Tibial nerve (tissue), 4 donors: Measurements from ENCODE around the gene TMA16.

ENCODE experiments used
- CTCF ChIP-seq, 5 experiments: fragments of 200-600 bp in 3 of 5; fragments of 450-650 bp in 2 of 5; sonication (generic) in 3 of 5; IDR thresholded peaks; one replicate each; pipeline ENCODE4 v1.5.1; 2016 to 2019; ENCODE audit warnings: antibody characterized with exemption in 5 of 5, mild to moderate bottlenecking in 3 of 5, moderate library complexity in 2 of 5
- EP300 ChIP-seq, 2 donors: sonication (generic); formaldehyde crosslinking; IDR thresholded peaks; one replicate each; pipeline ENCODE4 v1.6.1; 2017; ENCODE audit warnings: antibody characterized with exemption in 2 of 2, mild to moderate bottlenecking in 1 of 2
- POLR2A ChIP-seq, 2 donors: fragments of 450-650 bp; IDR thresholded peaks; one replicate each; pipeline ENCODE4 v1.6.1; 2017; ENCODE audit warnings: antibody characterized with exemption in 2 of 2, mild to moderate bottlenecking in 2 of 2, moderate library complexity in 2 of 2

GRCh38 chr4:163515198-163515597, 20.7 kb downstream of the TMA16 start:
- TF ChIP-seq CTCF (IDR thresholded peaks at IDR 0.05) (no peak), POLR2A (IDR thresholded peaks at IDR 0.05) (no peak), EP300 (IDR thresholded peaks at IDR 0.05) (no peak)
